Stimulated activated CD4-positive, alpha-beta T cell treated with anti-CD3 and anti-CD28 coated beads, Interleukin-15, amount 100 ng/mL, for 1 hour (primary cell): Measurements from ENCODE around the gene SMAD3.
A peak's percentile ranks its signal among the peaks of the same experiment; 100 is the strongest.

Source experiments
- DNase-seq, 2 donors: peaks; one replicate each; pipeline ENCODE4 v3.0.0-alpha.2; 2020; ENCODE audit warnings: low read depth in 1 of 2, low spot score in 1 of 2

SMAD3 gene

DNA sequence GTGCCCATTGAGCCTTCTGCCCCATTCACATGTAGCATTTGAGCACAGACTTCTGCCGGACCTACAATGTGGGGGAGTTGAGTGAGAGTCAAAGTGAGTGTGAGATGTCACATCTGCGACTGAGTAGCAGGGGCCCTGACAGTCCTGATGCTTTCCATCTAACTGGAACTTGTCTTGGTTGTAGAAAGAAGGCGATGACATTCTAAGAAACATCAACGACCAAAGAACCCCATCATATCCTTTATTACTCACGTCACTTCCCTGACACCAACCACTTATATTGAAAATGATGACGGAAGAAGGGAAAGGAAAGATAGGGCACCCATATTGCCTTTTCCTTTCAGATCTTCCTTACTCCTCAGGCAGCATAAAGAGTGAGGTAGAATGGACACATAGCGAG lies 30.5 kb downstream of the SMAD3 start:
- no peak for DNase-seq

DNA sequence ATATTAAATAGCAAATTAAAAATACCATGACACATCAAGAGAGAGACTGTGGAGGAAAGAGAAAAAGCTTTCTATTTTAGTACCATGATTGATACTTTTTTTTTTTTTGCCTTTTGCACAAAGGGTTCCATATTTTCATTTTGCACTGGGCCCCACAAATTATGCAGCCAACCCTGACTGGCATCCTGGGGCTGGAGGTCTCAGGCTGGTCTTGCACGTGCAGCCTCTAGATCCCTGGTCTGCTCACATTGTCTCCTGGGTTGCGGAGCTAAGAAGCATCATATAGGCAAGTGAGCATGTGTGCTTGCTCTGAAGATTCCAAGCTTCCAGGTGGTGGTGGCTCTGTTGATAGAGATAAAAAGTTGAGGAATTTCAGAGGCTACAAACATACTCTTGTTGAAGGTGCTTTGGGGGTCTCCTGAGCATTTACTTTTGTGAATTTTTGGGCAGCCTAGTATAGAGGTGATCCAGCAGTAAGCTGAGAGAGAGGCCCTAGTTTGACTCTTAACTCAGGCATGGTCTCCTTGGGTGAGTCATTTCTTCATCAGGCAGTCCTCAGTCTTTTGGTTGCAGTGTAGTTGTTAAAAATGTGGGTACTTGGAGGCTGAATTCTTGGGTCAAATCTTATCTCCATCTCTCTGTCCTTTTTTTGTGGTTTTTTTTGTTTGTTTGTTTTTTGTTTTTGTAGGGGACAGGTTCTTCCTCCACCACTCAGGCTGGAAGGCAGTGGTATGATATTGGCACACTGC lies 31.3 kb downstream of the SMAD3 start:
- DNase-seq: no peak

DNA sequence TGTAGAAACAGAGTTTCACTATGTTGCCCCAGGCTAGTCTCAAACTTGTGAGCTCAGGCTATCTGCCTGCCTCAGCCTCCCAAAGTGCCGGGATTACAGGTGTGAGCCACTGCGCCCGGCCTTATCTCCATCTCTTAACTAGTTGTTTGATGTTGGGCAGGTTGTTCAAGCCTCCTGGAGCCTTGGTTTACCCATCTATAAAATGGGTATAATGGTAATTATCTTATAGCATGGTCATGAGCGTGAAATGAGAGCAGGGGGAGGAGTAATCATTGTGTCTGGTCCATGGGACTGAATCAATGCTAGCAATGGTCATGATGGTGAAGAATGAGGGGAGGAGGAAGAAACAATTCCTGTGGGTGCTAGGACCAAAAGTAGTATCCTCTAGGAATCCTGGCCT lies 32.0 kb downstream of the SMAD3 start:
- no peak for DNase-seq

DNA sequence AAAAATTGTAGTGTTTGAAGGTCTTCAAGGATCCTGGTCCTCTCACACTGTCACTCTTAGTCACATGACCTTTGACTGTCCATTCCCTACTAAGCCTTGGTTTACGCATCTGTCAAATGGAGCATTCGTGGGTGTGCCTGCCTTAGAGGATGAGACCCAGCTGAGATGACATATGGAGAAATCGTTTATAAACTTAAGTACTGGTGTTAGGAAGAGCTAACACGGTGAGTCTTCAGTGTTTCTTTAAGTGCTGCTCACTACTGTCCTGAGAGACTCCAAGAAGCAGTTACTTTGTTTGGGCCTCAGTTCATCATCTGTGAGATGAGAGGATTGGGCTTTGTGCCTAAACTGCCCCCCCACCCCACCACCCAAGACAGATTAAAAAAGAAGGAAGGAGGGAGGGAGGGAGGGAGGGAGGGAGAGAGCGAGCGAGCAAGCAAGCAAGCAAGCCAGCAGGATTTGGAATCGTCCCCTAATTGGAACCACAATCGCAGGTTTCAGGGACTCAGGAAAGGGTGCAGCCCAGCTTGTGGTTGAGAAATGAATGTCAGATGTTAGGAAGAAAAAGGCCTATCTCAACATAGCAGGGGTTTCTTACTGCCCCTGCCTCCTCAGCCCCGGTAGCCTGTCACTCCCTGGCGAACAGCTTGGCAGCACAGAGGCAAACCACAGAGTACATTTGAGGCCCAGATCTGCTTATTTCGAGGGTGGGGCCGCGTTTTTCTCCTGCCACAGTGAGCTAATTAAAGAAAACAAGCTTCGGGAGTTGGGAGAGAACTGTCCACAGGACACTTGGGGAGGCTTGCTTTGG lies 32.7 kb downstream of the SMAD3 start:
- no peak for DNase-seq

DNA sequence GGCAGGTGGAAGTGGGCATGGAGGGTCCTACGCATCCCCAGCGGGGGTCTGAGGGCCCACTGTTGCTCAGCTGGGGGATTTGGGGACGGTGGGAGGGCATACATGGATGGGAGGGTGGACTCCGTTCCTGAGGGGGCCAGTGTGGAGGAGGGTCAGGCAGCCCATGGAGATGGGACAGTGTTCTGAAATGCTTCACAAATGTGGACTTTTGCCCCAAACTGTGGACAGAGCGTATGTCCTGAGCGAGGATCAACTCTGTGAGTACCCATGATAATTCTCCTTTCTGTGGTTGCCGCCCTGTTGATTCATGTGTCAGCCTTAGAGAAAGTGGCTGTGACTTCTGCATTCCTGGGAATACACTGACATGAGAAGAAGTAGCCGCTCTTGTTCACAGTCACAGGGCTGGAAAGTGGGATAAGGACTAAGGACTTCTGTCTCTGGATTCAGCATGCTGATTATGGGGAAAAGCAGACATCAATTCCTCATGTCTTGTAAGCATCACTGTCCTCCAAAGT lies 33.4 kb downstream of the SMAD3 start:
- no peak for DNase-seq

DNA sequence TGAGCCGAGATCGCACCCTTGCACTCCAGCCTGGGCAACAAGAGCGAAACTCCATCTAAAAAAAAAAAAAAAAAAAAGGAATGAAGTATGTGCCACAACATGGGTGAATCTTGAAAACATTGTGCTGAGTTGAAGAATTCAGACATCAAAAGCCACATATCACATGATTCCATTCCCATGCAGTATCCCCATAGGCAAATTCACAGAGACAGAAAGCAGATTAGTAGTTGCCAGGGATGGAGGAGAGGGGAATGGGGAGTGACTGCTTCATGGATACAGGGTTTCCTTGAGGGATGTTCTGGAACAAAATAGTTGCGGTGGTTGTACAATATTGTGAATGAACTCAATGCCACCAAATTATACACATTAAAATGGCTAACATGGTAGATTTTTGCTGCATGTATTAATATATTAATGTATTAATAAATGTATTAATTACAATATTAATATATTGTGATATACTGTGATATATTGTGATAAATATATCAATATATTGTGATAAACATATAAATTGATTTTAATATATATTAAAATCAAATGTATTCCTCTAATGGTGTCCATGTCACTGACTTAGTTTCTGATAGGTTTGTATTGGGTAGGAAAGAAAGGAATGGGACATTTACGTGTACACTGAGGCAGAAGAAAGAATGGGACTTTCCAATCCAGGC lies 34.9 kb downstream of the SMAD3 start:
- DNase-seq: no peak

DNA sequence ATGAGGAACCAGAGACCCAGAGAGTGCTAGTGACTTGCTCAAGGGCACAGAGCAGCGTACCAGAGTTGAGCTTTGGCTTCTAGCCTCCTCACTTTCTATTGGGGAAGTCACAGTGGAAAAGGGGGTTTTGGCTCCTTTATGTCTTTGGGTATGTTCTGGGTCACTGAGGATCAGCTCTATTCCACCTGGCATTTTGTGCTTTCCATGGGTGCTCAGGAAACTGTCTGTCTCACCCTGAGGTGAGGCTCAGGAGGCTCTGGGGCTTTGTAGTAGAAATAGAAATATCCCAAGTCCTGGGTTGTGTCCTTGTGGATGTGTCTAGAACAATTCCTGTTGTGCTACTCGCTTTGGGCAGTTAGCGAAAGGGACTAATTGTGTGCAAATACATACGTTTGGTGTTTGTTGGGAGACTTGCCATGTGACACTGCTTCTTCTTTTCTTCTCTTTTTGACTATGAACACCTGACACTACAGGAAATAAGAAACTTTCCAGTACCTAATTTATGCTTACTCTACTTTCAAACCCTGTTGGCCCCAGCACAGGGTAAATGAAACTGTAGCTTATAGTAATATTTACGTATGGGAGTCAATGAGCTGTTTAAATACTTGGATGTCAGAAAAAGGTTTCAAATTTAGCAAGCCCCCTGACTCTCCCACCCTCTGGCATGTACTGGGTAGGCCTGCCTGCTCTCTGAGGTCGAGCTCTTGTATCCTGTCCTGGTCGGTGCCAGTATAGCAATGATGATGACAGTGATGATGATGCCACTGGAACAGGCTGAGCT lies 35.6 kb downstream of the SMAD3 start:
- no peak for DNase-seq

DNA sequence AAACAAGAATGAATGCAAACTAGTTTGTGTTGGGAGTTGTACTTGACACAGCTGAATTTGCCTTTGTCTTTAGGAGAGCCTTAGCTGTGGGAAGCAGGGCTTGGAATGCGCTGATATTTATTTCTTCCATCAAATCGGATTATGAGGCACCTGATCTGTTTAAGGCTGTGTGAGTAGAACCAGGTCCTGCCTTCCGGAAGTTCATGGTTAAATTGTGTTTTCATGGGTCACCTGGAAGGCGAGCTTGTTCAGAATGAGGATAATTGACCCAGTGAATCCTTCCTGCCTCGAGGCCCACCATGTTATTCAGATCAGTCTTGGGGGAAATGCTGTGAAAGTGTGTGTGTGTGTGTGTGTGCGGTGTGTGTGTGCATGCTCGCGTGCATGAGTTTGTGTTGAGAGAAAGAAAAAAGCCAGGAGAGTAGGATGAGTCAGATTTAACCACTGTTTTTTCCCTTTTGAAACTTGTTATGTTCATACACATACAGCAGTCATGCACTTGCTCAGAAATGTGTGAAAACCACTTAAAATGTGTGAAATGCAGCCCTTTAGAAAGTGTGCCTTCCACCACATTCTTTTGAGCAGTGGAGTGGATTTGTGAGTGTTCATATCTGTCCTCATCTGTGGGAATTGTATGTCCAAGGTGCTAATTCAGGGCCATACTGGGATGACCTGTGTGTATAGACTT lies 36.7 kb downstream of the SMAD3 start:
- peak in 1 of 2 donors; percentile 43 for DNase-seq

DNA sequence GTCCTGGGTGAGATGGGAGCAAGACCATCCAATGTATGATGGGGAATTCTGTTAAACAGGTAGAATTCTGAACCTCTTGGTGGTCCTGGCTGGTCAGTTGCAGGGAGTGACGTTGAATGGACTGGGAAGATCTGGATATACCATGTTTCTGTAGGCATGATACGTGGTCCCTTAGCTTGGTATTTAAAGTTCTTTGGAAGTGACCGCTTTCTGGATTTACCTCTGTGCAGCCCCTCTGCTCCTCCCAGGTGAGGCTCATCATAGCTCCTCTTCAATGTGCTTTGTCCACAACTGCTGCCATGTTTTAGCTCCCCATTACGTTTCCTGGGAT lies 37.2 kb downstream of the SMAD3 start:
- DNase-seq: no peak

DNA sequence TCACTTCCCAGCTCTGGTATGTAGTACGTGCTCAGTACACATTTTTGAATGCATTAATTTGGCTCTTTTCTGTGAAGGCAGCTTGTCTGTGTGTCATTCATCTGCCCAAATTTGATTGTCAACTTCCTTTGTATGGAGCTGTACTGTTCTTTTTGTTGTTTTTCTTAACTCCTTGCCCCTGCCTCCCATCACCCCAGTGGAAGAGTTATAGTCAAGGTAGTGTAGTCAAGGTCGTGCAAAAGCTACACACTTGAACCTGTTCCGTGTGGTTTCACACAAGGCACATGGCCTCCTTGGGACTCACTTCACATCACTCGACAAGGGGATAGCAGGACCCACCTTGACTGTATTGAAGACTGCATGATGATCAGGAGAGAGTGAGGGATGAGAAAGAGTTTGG lies 37.6 kb downstream of the SMAD3 start:
- no peak for DNase-seq

DNA sequence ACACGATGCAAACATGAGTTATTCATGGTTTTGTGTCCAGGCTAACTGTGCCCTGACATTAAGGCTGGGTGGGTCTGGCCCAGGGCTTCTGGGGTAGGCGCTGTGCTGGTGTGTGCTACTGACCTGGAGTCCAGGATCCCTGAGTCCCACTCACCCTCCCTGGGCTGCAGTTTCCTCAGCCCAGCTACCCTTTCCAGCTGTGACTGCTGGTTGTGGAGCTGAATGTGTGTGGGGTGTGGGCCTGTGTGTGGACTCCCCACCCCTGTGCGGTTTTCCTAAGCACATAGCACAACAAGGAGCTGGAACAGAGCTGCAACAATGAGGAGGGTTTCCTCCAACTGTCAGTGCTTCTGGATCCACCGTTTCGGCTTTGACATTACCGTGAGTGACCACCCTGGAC lies 38.0 kb downstream of the SMAD3 start:
- no peak for DNase-seq

DNA sequence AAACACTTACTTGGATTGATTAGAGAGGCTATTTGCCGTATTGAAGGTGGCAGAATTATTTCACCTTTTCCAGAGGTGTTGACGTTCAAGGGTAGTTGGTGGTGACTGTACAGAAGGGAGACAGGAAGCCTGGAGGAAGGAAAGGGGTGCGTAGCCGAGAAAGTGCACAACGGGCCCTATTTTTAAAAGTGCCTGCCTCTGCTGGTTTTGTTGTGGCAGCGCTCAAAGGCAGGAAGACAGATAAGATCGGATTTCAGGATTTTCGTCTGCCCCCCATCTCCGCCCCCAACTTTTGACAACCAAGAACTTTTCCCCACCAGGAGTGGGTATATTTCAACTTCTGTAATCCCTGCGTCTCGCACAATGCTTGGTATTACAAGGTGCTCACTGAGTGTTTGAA lies 38.5 kb downstream of the SMAD3 start:
- no peak for DNase-seq

DNA sequence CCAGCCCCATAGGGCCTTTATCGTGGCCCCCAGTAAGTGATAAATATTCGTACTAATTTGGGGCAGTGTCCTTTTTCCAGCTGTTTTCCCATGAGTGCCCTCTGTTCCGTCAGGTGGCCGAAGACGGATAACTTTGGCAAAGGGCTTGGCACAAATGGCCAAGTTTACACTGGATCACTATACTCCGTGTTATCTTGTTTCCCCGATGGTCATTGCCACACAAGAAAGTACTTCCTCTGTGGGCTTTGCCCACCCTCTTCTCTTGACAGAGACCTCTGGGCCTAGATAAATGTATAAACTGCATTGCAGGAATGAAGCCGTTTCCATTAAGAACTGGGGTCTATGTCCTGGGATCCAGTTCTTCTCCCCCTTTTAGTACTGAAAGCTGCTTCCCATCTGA lies 39.1 kb downstream of the SMAD3 start:
- no peak for DNase-seq

DNA sequence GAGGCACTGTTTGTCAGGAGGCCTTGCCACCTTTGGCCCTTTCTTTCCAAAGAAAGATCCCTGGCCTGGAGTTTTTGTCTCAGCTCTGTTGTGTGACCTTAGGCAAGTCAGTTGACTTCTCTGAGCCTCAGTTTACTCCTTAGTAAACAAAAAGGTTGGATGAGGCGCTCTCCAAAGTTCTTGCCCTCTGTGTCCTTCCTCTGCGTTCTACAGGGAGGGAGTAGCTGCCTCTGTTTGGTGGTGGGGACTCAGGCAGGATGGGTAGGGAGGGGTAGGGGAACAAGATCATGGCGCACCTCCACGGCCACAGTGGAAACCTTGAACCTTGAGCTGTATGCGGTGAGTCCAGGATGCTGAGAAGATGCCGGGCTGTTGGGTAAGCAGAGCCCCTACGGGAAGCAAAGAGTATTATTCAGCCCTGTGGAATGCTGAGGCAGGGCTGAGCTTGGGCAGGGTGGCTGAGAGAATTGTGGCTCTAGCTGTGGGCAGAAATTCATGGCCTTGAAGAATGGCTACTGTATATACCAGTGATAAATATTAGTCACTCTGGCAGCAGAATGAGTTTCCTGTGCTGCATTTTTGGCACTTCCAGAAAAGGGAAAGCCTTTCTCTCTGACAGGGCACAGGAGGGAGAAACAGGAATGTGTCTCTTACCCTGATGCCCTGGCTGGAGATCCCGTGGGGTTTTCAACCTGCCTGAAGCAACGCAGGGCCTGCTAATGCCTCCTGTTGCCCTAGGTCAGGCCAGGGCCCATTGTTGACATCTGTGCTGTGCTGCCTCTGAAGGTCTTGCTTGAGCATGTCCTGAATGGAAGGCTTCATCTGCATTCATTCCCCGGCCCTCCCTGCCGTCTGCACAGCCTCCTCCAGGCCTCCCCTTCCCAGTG lies 39.9 kb downstream of the SMAD3 start:
- DNase-seq: no peak

DNA sequence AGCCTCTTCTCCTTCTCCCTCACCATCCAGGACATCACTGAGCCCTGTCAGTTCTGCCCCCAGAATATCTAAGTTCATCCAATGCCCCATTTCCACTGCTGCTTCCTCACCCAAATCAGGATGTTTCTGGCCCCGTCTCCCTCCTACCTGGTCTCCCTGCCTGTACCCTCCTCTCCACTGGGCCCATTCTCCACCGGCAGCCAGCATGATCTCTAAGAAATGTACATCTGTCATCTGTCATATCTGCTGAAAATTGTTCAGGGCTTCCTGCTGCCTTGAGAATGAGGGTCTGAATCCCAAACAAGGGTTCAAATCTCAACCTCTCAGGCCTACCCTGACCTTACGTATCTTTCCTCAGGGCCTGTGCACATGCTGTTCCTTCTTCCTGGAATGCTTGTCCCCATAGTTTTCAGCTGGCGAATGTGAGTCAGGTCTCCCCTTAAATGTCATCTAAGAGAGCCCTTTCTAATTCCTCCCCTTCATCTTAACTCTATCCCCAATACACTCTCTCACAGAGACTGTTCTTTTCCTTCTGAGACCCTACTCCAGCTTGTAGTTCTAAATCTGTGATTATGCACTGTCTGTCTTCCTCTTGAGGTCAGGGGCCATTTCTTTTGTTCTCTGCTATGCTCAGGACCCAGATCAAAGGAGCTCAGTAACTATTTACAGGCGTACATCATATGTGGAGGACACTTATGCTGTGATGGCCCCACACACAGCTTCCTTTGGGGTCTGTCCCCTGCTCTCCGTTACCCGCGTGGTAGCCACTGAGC lies 40.8 kb downstream of the SMAD3 start:
- no peak for DNase-seq

DNA sequence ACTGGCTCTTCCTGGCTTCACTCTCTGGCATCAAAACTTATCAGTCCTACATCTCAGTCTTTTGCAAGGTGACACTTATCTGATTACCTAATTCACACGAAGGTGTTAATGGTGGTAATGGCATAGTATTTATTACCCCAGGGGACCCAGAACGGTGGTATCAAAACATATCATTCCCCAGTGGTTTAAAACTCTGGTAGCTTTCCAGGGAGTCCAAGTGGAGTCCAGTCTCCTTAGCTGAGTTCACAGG lies 41.3 kb downstream of the SMAD3 start:
- DNase-seq: no peak

DNA sequence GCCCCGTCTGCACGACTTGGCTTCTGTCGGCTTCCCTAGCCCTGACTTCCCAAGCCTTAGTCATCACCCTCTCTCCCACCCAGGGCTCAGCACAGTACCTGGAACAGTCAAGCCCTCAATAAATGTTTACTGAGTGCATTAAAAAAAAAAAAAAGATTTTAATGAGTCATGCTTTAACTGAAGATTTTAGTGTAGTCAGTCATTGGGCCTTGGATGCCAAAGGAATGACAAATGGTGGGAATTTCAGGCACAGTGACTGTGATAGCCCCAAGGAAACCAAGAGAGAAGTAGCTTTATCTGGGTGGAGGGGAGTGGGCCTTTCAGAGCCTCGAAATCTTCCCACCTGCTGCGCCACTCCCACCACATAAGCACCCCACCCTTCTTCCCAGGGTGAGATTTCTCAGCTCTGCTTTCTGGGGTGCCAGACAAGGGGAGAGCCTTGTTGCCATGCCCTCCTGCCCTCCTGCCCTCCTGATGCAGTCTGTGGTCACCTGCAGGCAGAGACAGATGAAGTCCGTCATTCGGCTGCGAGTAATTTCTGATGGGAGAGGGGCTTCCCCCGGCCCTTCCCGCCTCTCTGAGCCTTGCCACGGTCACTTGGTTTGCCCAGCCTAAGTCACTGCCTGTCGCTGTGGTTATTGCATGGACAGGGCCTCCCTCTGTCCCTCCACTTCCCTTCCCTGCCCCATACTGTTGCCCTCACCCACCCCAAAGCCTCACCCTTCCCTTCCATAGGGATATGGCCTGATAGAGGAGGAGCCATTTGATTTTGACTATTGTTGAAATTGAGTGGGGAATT lies 41.8 kb downstream of the SMAD3 start:
- no peak for DNase-seq

DNA sequence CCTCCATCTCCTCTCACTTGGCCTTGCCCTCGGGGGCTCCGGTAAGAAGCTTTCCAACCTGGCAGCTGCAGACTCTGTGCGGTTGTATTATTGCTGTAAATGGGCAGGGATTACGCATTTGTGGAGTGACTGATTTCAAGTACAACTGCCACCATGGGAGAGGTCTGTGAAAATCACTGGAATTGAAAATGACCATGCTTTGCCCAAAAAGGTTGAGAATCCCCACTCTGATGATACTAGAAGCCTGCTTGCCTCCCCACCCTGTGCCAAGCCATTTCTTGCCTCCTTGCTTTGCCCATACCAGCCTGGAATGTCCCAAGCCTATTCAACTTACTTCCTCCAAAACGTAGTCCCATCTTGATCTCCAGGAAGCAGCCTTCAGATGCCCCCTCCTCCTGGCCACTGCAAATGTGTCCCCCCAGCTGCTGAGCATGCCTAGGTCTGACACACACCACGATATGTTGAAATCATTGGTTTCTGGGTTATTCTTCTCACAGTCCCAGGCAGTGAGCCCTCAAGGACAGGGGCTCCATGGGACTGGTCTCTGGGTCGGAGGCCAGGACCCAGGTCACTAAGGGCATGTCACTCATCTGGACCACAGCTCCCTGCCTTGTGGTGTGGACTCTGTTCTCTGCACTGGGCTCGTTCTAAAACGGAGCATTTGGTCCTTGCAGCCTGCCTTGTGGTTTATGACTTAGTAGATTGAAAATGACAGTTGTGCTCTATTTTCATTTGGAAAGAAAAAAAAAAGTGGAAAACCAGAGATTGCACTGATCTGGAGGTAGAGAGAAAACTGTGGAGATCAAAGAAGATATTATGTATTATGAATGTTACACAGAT lies 42.9 kb downstream of the SMAD3 start:
- no peak for DNase-seq
